ENCODE measurements around the gene TRPM2. TPM values are rescaled to one million over a fixed set of nuclear protein-coding genes. Genes with fewer than 3 reads are reported as not detected.

The TRPM2 gene
- total and polyA plus RNA-seq, 2 donors (not counting 3 experiments of a cell fraction or from before 2014, with no cell fraction given): not detected

DNA sequence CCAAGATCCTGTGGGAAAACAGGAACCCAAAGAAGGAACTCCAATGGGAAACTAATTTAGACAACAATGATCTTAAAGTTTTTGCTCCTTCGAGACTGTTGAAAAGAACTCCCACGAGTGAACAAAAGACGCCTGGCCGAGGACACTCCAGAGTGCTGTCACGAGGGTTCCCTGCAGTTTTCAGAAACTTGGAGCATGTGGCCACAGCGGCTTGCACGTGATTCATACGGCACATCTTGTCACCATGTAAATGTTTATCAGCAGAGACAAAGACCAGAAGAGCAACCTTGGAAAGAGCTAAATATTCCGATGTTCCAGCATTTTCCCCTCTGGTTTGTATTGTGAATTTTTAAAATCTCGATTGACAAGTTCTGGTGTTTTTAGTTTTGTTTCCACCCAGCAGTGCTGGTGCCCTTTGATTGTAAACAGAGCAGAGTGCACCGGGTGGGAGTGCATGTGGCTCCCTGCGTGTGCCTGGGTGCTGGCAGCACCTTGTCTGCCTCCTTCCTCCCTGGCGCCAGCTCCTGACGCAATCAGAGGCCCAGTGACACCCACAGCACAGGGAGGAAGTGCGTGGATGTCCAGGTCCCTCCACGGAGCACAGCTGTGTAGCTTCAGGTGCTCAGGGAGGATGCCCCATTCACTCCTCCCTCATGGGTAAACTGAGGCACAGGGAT, 124.8 kb downstream of the TRPM2 start:
- no peak overlapping the region for H3K27ac ChIP-seq (ENCODE audit: insufficient read depth, low read depth, low read length)
- DNase-seq (ENCODE audit: low read depth, low spot score) (no peak), FAIRE-seq (no peak)
- ChIA-PET CTCF (no interaction called here), POLR2A (no interaction called here)
- no peak overlapping the region for H3K9ac ChIP-seq (replicated peaks; ENCODE audit: extremely low read depth, insufficient read depth, low read length)
- H3K4me2 ChIP-seq (ENCODE audit: insufficient read depth, low read length): no peak overlapping the region
- no peaks in the 10 kb centered on the region for H3K4me1 ChIP-seq (ENCODE audit: control insufficient read depth, extremely low read depth, insufficient read depth, low read length)
- H2AFZ ChIP-seq (ENCODE audit: low read depth, low read length): no peak overlapping the region
- H3K27me3 ChIP-seq (ENCODE audit: control insufficient read depth in 2 of 2, insufficient read depth in 2 of 2, low read length in 2 of 2): no peaks in the 10 kb centered on the region
- no peaks in the 10 kb centered on the region for H3K36me3 ChIP-seq (ENCODE audit: control insufficient read depth in 2 of 2, extremely low read depth in 1 of 2, insufficient read depth in 2 of 2, low read length in 2 of 2)
- TF ChIP-seq GATA2 (IDR thresholded peaks at IDR 0.05; ENCODE audit: insufficient read depth, insufficient read length, low read depth, low read length) (no peak), EZH2 (IDR thresholded peaks at IDR 0.05; ENCODE audit: borderline replicate concordance, low read depth, low read length, severe bottlenecking) (no peak), FOS (IDR thresholded peaks at IDR 0.05; ENCODE audit: borderline replicate concordance, insufficient read depth, low read length) (no peak), POLR2A (IDR thresholded peaks at IDR 0.05; ENCODE audit: low read depth, low read length) (no peak)
- TF ChIP-seq, protein P1, sequence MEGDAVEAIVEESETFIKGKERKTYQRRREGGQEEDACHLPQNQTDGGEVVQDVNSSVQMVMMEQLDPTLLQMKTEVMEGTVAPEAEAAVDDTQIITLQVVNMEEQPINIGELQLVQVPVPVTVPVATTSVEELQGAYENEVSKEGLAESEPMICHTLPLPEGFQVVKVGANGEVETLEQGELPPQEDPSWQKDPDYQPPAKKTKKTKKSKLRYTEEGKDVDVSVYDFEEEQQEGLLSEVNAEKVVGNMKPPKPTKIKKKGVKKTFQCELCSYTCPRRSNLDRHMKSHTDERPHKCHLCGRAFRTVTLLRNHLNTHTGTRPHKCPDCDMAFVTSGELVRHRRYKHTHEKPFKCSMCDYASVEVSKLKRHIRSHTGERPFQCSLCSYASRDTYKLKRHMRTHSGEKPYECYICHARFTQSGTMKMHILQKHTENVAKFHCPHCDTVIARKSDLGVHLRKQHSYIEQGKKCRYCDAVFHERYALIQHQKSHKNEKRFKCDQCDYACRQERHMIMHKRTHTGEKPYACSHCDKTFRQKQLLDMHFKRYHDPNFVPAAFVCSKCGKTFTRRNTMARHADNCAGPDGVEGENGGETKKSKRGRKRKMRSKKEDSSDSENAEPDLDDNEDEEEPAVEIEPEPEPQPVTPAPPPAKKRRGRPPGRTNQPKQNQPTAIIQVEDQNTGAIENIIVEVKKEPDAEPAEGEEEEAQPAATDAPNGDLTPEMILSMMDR (IDR thresholded peaks at IDR 0.05; ENCODE audit: extremely low read depth in 1 of 2, insufficient read depth in 1 of 2, low read depth in 1 of 2, low read length in 2 of 2): no peak
- intact Hi-C loops (cut with micrococcal nuclease) (no loop called here), dilution Hi-C loops (cut with MboI; ENCODE audit: extremely low pct_ligation_motif_present, low sequenced_read_pairs) (no loop called here)
- no TSS peak for BruUV-seq (replicated peaks)
- H4K20me1 ChIP-seq (replicated peaks; ENCODE audit: control insufficient read depth, extremely low read depth, insufficient read depth, low read length): no peaks in the 10 kb centered on the region
- no peaks in the 10 kb centered on the region for H3K79me2 ChIP-seq (ENCODE audit: control insufficient read depth, insufficient read depth, low read length)
- no peaks in the 10 kb centered on the region for H3K9me1 ChIP-seq (replicated peaks; ENCODE audit: control insufficient read depth, extremely low read depth, insufficient read depth, low read length)
- no peak overlapping the region for H3K4me3 ChIP-seq (replicated peaks in 1 of 3; ENCODE audit: insufficient read depth in 1 of 3, low read depth in 1 of 3, low read length in 3 of 3)
- no peaks in the 10 kb centered on the region for H3K9me3 ChIP-seq (replicated peaks; ENCODE audit: control insufficient read depth, insufficient read depth, low read length)

DNA sequence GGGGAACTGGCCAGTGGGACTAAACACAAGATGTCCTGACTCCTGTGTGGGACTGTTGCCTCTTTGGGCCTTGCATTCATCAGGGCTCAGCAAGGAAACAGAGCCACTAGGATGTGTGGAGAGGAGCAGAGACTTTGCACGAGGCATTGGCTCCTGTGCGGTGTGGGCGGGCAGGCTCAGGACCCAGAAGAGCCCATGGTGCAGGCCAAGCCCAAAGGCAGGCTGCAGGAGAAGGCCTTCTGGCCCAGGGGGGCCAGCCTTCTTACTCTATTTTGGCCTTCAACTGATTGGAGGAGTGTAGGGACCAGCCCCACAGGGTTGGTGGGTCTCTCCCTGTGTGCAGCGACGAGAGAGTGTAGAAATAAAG, 125.4 kb downstream of the TRPM2 start:
- no peaks in the 10 kb centered on the region for H3K36me3 ChIP-seq (ENCODE audit: control insufficient read depth in 2 of 2, extremely low read depth in 1 of 2, insufficient read depth in 2 of 2, low read length in 2 of 2)
- no peak for FAIRE-seq
- CTCF ChIA-PET: interaction anchor here (1.9 kb wide), 1 partner anchor 315 kb away, joined by 11 read pairs; no protein-coding TSS in a partner anchor
- no peaks in the 10 kb centered on the region for H4K20me1 ChIP-seq (replicated peaks; ENCODE audit: control insufficient read depth, extremely low read depth, insufficient read depth, low read length)
- no peak overlapping the region for H3K4me3 ChIP-seq (replicated peaks in 1 of 3; ENCODE audit: insufficient read depth in 1 of 3, low read depth in 1 of 3, low read length in 3 of 3)
- intact Hi-C loops (cut with micrococcal nuclease): loop anchor here (1.0 kb wide), 1 partner anchor 139 kb away; the partner anchor contains the start of gene CFAP410
- POLR2A ChIA-PET: no interaction called here
- no peaks in the 10 kb centered on the region for H3K27me3 ChIP-seq (ENCODE audit: control insufficient read depth in 2 of 2, insufficient read depth in 2 of 2, low read length in 2 of 2)
- no TSS peak for BruUV-seq (replicated peaks)
- no peaks in the 10 kb centered on the region for H3K9me1 ChIP-seq (replicated peaks; ENCODE audit: control insufficient read depth, extremely low read depth, insufficient read depth, low read length)
- no peaks in the 10 kb centered on the region for H3K4me1 ChIP-seq (ENCODE audit: control insufficient read depth, extremely low read depth, insufficient read depth, low read length)
- TF ChIP-seq, protein P1 (IDR thresholded peaks at IDR 0.05; ENCODE audit: extremely low read depth in 1 of 2, insufficient read depth in 1 of 2, low read depth in 1 of 2, low read length in 2 of 2): no peak
- no peak for TF ChIP-seq FOS (IDR thresholded peaks at IDR 0.05; ENCODE audit: borderline replicate concordance, insufficient read depth, low read length)
- TF ChIP-seq GATA2 (IDR thresholded peaks at IDR 0.05; ENCODE audit: insufficient read depth, insufficient read length, low read depth, low read length): no peak
- no peak for TF ChIP-seq POLR2AphosphoS5 (IDR thresholded peaks at IDR 0.05; ENCODE audit: insufficient read depth, low read depth, low read length)
- TF ChIP-seq, protein P2, sequence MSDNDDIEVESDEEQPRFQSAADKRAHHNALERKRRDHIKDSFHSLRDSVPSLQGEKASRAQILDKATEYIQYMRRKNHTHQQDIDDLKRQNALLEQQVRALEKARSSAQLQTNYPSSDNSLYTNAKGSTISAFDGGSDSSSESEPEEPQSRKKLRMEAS (IDR thresholded peaks at IDR 0.05; ENCODE audit: insufficient read depth, insufficient read length): no peak
- TF ChIP-seq POLR2A (IDR thresholded peaks at IDR 0.05; ENCODE audit: low read depth, low read length): no peak
- TF ChIP-seq JUN (IDR thresholded peaks at IDR 0.05; ENCODE audit: borderline replicate concordance, insufficient read depth, insufficient read length, low read depth): no peak
- TF ChIP-seq EZH2 (IDR thresholded peaks at IDR 0.05; ENCODE audit: borderline replicate concordance, low read depth, low read length, severe bottlenecking): no peak
- TF ChIP-seq MYC (IDR thresholded peaks at IDR 0.05; ENCODE audit: low read depth, low read length): no peak
- no peak for DNase-seq (ENCODE audit: low read depth, low spot score)
- no peak overlapping the region for H2AFZ ChIP-seq (ENCODE audit: low read depth, low read length)
- H3K27ac ChIP-seq (ENCODE audit: insufficient read depth, low read depth, low read length): no peak overlapping the region
- dilution Hi-C loops (cut with MboI; ENCODE audit: extremely low pct_ligation_motif_present, low sequenced_read_pairs): no loop called here
- no peak overlapping the region for H3K9ac ChIP-seq (replicated peaks; ENCODE audit: extremely low read depth, insufficient read depth, low read length)
- H3K4me2 ChIP-seq (ENCODE audit: insufficient read depth, low read length): no peak overlapping the region
- no peaks in the 10 kb centered on the region for H3K9me3 ChIP-seq (replicated peaks; ENCODE audit: control insufficient read depth, insufficient read depth, low read length)
- H3K79me2 ChIP-seq (ENCODE audit: control insufficient read depth, insufficient read depth, low read length): no peaks in the 10 kb centered on the region

All from endothelial cell of umbilical vein (primary cell).